Measurements from ENCODE around the gene FAM186B.
A peak's percentile ranks its signal among the peaks of the same experiment; 100 is the strongest.

The FAM186B gene

DNA sequence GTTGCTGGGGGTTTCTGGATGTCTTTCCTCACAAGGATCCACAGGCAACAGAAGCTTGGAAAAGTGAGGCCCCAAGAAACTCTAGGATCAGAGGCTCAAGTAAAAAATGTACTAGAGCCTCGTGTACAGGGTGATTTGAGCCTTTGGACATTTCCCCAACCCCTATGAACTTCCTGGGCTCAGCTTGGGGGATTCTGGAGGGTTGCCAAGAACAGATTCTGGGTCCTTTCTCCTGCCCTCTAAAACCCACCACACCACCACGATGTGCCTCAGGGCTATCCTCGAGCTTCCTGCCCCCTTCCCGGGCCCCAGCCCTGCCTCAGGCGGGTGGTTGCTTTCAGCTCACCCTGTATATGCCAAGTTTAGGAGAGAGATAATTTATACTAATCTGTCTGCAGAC is 583 bp downstream of the FAM186B start:
- DNase-seq, result no peak

DNA sequence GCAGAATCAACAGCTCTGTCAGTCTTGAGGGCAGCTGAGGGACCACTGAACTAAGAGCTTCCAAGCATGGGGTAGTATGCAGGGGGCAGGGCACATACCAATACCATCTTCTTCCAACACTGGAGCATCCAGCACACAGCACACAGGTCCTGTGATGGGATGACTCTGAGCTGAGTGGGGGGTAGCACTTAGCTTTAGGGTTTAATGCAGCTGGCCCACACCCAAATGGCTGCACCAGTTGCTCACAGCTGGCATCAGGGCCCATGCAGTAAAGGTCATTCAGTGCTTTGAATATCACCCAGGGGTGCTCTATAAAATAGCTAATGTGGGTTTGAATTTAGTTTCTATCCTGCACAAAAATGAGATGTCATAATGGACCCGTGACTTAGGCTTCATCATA is 1.7 kb downstream of the FAM186B start:
- DNase-seq, result no peak

DNA sequence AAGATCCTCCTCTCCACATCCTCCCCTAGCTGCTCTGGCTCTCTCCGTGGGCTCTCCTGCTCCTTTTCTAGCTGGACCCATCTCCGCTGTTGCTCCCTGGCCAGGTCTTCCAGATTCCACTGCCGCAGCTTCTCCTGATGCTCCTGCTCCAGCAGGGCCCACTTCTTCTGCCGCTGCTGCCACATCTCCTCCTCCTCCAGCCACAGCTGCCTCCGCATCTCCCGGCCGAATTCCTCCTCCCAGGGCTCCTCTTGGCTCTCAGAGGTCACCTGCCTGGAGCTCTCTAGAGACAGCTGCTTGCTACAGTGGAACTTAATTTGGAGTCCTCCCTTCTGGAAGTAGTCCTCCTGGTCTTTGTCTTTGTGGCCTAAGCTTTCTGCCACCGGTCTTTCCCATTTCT is 5.5 kb downstream of the FAM186B start:
- no peak for DNase-seq

DNA sequence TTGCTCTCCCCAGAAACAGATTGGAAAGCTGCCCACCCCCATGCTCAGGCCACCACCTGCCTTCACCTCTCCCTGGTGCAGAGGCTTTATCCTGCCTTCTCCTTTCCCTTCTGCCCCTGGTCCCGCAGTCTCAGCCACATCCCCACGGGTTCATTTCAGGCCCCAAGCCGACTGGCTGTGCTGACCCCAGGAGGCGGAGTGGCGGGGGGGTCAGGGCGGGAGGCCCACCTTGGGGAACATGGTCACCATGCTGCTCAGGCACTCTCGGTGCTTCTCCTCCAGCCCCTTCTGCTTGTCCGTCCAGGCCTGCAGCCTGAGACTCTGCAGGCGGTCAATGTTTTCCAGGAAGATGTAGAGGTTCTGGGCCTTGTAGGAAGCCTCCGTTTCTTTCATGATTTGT is 6.9 kb downstream of the FAM186B start:
- no peak for DNase-seq

DNA sequence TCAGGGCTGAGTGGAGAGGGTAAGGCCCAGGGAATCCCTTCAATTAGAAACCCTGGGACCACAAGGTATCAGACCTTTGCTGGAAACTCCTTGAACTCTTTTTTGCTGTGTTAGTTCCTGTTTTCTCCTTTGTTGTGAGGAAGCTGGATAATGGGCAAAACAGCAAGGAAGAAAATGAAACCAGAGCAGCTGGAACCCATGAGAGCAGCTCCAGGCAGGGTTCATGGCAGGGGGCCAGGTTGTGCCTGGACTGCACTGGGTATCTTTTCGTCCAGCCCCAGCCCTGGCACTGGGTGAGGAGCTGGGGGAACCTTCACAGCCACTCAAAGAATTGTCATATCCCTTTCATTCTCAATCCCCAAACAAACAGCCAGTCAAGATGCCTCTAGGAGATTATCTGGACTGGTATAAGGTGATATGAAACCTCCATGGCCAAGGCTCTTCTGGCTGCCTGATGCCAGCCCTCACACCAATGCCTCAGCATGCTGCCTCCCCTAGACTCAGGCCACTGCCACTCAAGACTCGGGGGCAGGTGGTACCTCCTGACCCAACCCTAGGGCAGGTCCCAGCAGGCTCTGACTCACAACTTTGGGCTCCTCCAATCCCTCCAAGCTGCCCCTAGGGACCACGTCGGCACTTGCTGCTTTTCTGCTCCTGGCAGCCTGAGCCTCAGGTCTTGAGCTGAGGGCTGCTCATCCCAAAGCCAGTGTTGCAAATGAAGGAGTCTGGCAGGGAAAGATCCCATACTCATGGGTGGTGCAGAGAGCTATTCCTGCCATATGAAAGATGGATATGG is 16.5 kb downstream of the FAM186B start:
- no peak for DNase-seq

DNA sequence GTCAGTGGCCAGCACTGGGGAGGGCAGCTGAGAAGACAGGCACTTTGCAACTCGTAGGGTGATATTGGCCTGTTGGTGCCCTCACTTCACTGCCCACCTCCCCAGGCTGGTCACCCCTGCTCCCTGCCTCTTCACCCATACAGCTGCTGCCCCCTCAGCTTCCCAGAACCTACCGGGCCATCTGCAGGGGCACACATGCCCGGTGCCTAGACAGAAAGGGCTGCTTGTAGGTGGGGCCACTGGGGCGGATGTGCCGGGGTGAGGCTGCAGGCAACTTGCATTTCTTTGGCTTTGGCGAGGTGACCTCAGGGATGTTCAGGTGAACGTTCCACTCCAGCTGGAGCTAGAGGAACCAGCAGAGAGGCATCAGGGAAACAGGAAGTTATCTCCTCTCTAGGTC is 17.2 kb downstream of the FAM186B start:
- no peak for DNase-seq

DNA sequence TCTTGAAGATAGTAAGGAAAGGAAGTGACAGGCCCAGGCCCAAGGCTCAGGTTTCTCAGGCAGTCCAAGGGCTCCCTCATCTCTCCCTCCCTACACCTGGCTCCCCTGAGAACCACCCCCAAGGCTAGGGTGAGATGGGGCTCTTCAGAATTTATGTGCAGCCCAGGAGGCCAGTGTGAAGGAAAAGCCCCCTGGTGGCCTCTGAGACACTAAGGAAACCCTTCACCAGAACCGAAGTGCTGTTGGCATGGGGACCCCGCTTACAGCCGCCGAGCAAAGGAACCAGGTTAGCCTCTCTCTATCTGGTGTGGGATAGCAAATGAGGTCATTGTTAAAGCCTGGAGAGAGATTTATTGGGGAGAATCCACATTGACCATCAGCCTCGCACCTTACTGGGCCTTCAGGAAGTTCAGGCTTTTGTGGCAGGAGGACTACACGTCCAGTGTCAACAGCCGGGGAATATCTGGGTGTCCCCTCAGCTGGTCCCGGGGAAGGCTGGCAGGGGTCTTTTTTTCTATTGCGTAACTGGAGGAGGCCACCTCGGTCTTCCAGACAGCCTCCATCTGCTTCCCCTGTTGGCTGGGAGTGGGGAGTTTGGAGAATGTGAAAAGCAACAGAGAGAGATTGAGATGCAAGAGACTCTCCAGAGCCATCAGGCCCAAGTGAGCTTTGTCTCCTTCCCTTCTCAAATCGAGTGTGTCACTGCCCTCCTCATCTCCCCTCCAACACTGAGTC is 18.1 kb downstream of the FAM186B start:
- no peak for DNase-seq

DNA sequence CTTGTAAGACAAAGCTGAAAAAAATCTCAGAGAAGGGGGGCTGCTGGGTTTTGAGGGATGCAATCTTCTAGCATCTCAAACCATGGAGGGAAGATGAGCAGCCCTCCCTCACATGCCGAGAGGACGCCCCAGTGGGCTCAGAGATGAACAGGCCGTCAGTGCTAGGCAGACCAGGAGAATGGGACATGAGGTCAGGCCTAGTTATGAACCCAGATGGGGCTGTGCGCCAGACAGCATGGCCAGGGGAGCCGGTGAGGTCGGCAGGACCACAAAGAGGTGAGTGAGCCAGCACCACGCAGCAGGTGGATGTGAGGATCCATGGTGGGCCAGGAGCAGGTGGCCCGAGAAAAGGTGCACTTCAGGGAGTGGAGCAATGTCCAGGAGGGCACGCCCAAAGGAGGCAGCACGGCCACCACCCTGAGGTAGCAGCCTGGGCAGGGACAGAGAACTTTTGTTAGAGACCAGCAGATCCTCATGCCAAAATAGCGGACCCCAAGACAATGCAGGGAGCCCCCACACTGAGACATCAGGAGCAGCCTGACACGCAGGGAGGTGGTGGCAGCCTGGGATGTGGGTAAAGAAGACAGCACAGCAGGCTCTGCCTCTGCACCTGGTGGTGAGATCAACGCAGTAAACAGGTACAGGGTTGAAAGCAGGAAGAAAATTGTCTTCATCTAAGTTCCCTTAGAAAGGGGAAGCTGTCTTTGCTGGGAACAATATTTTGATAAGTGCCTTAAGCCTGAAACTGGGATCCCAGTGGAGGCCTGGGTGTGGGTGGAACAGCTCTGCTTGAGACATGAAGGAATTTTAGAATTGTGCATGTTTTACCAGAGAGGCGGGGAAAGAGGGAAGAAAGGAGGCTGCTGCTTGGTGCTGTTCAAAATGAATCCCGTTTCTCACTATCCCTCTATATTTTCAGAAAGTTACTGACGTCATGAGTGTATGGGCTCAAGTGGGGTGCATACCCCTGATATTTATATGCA is 19.7 kb downstream of the FAM186B start:
- no peak for DNase-seq

DNA sequence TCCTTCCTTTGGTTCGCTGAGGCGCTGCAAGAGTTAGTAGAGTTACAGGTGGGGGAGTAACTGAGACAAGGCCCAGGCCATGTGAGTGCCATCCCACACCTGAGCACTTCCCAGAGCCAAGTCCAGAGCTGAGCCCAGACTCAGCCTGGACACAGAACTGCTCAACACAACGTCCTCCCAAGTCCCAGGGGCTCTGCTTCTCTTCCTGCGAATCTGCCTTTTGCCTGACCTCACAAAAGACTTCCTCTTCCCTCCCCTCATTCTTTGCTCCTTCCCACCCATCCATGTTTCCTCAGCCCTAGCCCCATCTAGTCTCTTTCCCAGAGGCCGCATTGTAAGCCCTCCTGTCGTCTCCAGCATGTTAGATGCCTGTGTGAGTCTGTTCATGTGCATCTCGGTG is 20.8 kb downstream of the FAM186B start:
- DNase-seq, result no peak

DNA sequence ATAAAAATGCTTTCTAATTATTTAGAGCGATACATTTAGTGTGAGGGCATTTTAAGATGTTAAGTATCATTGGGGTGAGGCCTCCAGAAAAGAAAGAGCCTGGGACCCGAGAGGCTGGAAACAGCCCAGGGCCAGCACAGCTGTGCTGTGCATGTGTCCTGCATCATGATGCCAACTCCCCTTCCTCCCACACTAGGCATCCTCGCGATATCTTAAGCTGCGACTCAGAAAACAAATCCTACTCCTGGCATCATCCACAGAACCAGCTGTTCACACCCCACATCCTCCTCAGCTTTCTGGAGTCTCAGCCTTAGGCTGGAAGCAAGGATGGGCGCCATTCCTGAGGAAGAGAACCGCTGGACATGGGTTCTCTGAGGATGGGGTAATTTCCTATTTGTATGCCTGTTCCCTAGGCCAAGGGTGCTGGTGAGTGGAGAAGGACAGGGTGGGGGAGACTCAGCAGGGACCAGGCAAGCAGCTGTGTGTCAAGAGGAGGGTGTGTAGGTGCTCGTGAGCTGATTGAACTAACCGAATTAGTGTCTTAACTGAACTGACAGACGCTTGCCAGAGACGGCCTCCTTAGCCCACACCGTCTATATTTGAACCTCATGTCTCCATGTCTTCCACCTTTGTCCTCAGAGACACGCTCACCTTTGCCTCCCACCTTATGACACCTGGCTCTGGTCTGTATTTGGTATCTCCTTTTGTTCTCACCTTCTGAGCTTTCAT is 21.9 kb downstream of the FAM186B start:
- no peak for DNase-seq

DNA sequence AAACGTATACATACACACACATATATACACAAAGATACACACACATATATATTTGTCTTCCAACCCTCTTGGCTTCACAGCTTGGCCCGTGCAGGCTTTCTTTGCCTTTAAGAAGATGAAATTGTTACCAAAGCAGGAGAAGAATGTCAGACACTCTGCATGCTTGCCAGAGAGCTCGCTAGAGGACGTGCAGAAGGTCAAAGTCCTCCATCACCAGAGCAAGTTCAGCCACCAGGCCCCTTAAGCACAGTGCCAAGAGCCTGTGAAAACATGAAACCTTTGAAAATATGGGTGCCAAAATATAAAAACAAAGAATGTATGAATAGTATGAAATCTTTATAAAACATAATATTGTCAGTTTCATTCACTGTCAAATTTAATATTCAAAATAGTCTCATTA is 22.6 kb downstream of the FAM186B start:
- no peak for DNase-seq

DNA sequence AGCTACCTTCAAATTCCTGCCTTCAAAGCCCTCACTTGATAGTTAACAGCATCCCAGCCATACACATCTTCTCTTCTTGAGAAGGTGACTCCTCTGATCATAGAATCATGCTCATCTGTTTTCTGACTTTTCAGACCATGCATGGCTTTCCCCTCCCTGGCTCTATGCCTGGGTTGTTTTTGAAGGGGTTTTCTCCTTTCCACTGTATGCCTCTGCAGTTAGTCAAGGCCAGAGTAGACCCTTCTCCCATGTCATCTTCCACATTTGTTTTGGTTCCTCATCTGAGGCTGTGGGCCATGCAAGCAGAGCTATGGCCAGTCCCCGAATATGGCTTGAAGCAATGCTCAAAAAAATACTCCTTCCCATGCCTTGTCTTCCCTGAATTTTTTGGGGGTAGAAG is 23.2 kb downstream of the FAM186B start:
- DNase-seq, result no peak

DNA sequence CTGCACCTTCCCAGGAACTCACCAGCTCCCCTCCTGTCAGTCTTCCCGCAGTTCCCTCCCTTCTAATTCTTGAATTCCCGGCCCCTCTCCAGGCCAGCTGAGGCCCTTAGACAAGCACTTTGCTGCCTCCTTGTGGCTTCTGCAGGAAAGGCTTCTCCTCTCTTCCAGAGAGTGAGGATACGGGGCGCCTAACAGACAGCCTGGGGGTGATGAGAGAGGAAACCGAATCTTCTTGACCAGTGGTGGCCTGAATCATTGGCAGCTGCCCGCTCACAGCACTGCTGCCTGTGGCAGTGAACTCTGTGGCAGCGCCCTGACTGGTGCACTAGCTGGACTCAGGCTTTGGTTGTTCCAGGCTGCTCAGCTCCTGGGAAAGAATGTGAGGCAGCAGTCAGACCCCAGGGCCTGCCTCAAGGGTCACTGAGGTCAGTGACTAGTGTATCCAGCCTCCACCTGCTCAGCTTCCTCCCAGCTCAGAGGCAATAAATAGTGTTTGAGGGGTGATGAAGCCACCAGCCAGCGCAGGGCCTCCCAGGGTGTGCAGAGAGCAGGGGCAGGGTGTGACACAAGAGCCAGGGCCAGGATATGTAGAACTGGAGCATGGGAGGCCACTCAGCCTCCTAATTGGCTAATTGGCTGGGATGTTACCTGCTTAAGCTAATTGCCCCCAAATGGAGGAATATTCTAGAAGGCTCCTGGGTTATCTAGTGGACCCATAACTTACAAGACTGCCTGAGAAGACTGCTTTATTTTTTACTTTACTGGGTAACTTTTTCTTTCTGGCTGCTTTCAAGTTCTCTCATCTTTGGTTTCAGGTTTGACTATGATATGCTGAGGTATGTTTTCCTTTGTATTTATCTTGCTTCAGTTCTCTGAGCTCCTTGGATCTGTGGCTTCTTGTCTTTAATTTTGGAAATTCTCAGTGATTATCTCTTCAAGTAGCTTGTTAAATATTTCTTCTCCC is 24.6 kb downstream of the FAM186B start:
- DNase-seq, result peak; percentile 82

DNA sequence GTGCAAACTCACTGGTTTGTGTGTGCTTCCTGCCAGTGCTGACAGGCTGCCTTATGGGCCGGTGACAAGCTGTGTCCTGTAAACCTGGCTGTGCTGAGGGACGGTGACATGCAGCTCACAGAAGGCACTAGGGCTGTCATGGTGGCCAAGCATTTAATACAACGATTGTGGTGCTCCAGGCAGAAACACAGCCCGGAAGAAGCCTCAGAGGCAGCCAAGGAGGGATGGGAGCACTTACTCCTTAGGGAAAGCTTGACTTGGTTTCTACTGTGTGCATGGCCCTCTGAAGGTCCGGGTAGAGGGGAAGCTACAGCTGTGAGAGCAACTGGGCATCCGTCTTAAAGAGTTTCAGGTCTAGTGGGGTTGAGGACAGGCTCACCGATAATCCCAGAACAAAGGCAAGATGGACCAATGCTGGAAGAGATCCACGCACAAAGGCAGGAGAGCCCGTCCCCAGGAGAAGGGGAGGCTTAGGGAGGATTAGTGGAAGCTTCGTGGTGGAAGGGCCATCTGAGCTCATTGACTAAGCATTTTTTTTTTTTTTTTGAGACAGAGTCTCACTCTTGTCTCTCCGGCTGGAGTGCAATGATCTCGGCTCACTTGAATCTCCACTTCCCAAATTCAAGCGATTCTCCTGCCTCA is 26.8 kb downstream of the FAM186B start:
- no peak for DNase-seq

DNA sequence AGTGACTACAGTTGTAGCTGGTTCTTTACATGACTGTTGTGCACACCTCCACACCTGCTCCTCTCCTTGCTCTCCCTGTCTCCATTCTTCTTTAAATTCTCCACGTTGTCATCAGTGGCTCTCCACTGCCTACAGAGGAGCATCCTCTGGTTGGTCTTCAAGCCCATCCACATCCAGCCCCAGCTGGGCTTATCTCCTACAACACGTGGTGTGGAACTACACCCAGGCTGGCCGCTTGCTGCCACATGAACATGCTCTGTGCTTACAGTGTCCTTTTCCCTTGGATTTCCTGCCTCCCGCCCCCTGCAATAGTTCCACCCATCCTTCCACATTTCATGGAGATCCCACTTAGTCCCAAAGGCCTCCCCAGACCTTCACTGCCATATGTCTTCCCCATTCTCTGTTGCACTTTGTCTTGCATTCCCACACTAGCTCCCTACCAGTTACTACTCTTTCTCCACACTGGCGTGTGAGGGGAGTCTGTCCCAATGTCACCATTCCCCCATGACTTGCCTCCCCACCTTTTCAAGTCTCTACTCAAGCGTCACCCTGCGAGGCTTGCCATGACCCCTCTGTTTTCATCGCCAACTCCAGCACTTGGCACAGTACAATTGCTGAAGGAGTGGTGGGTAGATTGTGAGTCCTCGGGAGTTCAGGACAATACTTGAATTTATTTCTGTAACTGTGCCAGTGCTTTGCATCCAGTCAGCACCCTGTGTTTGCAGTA is 27.7 kb downstream of the FAM186B start:
- DNase-seq, result no peak

DNA sequence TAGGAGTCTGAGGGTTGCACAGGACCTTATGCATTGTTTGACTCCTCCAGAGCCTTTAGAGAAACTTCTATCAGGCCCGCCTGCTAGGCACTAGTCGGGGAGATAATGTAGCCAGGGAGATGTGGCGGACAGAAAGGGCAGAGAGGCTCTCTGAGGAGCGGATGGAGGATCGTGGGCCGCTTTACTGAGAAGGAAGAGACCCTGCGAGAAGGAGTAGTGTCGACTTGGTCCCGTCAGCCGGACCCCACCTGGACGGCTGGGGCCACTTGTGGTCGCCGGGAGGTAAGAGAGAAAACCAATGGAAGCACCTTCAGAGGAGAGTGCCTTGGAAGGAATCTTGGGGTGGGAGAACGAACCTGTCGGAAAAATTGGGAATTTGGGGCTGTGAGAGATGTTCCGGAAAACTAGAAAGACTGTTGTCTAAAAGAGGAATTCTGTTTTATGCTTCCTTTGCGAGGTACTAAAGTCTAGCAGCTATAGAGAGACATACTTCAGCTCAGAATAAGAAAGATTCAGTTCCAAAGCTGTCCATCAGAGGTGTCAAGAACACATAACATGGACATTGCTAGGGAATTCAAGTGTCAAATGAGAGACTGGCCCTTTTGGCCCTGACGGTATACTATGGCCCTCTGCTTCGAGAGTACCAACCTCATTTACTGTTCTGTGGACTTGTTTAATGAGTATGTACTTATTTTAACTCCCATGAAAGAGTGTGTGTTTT is 36.8 kb downstream of the FAM186B start:
- no peak for DNase-seq

DNA sequence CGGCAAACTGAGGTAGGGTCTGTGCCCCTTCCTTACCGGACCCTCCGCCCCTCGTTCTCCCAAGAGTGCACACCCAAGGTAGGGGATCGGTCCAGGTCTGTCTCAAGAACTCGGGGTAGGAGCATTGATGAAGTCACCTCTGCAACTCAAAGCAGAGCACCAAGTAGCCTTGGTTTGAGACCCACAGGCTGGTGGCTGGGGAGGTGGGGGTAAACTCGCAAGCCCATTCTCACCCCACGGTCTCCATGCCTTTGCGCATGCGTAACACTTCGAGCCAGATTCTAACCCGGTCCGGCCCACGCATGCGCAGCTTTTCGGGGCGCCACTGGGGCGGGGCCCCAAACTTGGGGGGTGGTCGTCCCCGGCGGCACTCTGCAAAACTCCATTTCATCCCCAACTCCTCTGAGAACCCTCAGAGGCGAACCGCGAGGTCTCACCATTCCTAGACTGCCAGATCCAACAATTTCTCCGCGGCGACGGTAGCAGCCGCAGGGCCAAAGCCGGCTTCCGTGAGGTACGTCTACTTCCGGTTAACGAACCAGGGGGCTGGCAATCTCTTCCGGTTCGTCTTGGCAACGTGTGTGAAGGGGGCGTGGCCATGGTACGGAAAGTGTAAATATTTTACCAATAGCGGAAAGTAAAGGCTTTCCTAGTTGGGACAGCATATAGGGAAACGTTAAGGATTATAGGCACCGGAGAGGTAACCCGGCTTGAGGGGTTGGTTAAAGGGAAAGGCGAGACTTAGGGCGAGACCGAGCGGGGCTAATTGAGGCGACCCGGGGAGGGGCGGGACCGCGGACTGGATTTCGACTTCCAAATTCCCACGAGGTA is 37.6 kb downstream of the FAM186B start, which contains the start of gene MCRS1:
TSS of gene MCRS1 (minus strand) at position 532 of the 831 bp plus-strand sequence. CDS start 1,411 bp downstream, outside the sequence.
- DNase-seq, result peak; percentile 90

DNA sequence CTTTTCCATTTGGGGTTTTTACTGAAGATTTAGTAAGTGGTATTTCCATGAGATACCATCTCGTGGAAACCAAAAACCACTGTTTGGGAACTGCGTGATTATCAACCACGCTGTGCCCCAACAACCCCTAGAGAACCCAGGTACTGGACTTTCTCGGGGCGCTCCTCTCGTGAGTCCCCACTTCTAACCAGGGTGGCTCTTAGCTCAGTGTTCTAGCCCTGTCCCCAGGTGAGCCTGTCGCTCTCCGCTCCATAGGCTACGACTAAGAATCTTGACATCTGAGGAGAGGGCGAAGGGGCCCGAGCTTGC is 38.2 kb downstream of the FAM186B start:
- no peak for DNase-seq

DNA sequence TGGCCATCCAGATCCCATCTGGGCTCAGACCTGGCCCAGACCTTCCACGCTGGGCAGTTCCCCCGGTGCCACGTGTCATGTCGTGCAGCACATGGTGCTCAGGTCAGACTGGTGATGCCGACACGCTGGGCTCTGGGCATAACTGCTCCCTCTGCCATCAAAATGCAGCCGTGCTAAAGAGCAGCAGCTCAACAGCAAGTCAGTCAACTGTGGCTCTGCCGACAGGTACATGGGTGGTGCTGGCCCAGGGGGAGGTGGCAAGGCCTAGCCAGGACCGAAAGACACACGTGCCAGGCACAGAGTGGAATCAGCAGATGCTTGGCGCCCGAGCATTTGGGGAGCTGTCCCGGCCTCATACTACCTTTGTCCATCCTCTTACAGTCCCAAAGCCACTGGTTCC is 39.1 kb downstream of the FAM186B start:
- DNase-seq, result no peak
